Pons (tissue), 1 donor: ENCODE data around the gene FOXB1.

ENCODE experiments used
- DNase-seq: peaks from one replicate; pipeline ENCODE4 v3.0.0-alpha.2; 2016; ENCODE audit warnings: low spot score

FOXB1 gene

DNA sequence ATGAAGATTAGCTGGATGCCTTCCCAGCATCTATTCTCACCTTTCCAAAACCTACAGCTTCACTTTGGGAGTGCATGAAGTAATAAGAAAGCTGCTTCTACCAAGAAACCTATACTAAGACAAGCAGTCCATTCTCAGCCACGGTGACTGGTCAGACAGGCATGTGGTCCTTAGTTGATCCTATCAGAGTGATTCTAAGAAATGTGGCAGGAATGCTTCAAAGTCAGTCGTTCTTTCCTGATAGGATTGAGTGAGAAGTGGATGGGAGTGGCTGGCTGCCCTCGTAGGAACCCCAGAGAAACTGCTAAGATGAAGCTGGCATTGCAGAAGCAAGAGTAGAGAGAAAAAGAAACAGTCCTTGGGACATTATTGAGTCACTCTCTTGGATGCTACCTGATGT is 16.6 kb downstream of the FOXB1 start:
- no peak for DNase-seq

DNA sequence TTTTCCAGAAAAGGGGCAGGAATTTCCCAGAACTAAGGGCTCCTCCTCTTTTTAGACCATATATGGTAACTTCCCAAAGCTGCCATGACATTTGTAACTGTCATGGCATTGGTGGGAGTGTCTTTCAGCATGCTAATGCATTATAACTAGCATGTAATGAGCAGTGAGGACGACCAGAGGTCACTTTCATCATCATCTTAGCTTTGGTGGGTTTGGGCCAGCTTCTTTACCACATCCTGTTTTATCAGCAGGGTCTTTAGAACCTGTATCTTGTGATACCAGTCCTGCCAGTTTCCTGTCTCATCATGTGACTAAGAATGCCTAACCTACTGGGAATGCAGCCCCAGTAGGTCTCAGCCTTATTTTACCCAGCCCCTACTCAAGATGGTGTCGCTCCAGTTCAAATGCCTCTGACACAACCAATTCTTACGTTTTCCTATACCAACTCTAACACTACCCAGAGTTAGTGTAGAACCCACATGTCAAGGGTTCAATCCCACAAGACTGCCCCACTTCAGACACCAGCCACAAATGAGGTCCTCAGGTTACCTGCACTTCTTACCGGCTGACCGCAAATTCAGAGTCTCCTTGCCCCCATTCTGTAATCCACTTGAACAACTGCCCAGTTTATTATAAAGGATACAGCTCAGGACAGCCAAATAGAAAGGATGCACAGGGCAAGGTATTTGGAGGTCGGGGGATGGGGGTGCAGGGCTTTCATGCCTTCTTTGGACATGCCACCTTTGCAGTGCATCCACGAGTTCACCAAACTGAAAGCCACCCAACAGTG is 17.7 kb downstream of the FOXB1 start:
- no peak for DNase-seq

DNA sequence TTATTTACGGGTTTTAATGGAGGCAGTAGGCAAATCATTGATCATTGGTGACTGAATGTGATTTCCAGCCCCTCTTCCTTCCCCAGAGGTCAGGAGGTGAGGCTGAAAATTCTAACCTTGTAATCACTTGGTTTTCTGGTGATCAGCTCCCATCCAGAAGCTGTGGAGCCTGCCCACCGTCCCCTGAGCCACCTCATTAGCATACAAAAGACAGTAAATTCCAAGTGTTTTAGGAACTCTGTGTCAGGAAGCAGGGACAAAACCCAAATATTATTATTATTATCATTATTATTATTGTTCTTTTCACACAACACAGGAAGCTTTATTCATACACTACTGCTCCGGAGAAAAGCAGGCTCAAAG is 18.2 kb downstream of the FOXB1 start:
- no peak for DNase-seq

DNA sequence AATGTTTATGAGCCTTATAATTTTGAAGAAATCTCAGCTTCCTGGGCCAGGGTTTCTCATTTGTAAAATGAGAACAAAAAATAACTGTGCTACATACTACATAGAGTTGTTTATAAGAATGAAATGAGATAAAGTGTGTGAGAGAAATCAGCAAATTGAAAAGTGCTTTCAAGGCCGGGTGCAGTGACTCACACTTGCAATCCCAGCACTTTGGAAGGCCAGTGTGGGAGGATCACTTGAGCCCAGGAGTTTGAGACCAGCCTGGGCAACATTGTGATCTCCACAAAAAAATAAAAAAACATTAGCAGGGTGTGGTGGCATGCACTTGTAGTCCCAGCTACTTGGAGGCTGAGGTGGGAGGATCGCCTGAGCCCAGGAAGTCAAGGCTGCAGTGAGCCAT is 22.4 kb downstream of the FOXB1 start:
- no peak for DNase-seq

DNA sequence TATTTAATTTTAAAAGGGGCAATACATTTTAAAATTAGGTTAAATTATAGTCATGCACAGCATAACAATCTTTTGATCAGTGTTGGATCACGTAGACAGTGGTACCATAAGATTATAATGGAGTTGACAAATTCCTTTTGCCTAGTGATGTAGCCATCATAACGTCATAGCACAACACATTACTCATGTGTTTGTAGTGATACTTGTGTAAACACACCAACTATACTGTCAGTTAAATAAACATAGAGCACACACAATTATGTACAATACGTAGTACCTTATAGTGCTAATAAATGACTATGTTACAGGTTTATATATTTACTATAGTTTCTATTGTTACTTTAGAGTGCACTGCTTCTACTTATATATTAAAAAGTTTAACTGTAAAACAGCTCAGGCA is 31.2 kb downstream of the FOXB1 start:
- DNase-seq, result no peak

DNA sequence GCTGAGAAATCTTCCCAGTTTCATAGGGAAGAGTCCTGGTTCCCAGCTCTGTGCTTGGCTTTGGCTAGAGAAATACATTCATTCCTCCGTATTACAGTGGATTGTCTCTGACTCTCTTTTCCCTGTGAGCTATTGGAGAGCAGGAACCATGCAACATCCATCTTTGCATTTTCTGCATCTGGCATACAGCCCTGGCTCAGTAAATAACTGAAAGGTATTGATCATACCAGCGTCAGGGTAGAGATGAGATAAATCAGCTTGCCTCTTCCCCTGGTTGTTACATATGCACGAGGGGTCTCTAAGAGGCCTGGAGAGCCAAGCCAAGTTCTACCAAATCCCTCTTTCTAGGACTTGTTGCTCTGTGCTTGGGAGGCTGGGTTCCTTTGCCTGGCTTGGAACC is 35.2 kb downstream of the FOXB1 start:
- no peak for DNase-seq

DNA sequence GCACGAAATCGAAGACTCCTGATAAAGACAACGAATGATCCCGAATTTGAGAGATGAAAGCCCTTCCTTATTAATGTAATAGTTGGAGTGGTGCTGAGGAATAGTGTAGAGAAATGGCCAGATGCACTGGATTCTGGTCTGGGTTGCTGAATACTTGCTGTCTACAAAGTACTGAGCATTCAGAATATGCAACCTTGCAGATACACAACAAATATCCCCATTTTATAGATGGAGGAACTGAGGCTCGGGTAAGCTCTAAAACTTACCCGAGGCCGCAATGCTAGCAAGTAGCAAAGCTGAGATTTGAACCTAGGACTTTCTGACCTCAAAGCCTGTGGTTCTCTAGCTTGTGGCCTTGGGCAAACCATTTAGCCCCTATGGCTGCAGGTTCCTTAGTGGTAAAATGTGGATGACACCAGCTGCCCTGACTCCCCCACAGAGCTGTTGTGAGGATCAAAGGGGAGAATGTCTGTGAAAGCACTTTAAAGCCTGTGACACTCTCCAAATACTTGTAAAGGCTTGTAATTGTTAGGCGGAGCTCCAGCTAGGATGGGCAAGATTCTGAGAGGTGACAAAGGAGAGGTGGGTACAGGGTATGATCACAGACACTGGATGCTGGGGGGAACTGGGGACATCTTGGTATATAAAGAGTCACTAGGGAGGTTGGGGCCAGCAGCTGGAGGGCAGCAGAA is 39.8 kb downstream of the FOXB1 start:
- no peak for DNase-seq

DNA sequence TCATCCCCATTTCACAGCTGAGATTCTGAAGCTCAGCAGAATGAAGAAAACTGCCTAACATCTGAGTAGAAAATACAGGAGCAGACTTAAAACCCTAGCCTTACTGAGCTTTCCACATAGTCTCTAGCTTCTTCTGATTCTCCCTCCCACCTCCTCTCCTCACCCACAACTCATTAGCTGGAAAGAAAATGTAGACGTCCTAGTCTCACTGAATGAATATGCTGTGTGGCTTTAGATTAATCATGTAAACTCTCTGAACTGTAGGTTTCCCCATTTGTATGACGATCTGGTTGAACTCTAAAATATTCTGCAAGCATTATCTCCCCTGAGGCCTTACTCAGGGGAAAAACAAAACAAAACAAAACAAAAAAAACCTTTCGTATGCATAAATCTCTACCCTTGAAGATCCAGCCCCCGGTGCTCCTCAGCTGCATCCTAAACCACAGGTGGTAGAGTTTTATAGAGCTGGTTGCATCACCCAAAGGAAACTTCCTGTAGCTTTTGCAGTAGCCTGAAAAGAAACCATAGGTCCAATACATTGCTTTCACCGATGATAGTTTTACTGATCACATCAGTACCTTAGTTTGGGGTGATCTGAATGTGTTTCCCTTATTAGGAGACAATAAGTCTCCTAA is 40.6 kb downstream of the FOXB1 start:
- no peak for DNase-seq

DNA sequence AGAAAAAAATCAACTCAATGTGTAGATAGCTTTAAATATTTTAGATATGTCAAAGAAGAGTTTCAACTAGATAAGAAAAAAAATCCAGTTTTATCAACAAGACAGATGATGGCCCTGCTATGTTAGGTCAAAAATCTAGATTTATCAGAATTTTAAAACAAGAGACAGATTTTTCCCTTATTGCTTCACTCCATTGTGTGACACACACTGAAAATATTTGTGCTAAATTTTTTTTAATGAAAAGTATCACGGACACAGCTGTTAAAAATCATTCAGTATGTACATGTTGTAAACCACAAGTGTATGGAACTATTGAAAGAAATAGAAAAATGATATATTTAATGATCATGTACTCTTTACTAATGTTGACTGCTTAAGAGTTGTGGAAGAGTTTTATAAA is 43.6 kb downstream of the FOXB1 start:
- DNase-seq, result no peak

DNA sequence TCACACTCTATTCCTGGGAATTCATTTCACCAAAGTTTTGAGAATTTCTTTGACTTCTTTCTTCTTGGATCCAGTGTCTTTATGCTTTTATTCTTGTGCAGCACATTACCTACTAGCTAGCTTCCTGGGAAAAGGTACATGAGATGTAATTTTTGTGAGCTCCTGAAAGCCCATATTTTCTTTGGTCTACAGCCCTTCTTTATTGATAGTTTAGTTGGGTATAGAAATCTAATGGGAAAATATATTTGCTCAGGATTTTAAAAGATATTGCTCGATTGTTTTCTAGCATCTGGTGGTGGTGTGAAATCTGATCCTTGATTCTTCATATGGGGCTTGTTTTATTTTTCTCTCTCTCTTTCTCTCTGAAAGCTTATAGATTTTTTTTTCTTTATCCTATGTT is 45.8 kb downstream of the FOXB1 start:
- DNase-seq, result no peak

DNA sequence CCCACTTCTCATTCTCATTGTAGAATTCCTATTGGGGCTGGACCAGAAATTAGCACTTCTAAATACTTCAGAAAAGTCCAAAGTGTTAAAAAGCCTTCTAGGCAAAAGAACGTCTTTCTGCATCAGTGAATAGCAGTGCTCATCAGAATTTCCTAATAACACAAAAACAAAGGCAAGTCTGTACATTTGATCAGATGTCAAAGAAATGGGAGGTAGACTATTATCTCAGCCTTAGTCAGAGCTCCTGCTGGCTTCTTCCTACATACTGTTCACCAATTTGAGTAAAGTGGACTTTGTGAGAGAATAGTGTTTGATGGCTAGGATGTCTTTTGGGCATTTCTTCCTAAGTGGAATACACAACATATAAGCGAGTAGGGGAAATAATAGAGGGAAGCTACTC is 48.7 kb downstream of the FOXB1 start:
- DNase-seq, result no peak

DNA sequence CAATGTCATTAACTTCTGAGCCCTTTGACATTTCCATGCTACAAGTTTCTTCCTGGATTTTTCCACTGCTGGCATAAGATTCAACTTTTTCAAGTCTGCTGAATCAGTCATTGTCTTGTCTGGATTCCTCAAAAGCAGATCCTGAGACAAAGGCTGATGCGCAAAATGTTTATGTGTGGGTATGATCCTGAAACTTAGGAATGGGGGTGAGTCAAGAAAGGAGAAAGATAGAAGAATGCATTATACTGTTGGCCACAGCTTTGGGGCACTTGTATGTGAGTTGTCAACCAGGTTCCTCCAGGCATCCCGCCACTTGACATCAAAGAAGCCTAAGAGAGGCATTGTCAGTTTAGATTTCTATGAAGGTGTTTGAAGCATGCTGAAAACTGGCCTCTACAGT is 50.4 kb downstream of the FOXB1 start:
- no peak for DNase-seq
